NCI-H1048 (cell line): ENCODE data around the gene CPSF4L.
A peak's percentile ranks its signal among the peaks of the same experiment; 100 is the strongest.

ENCODE experiments used
- DNase-seq: peaks from one replicate; lab custom pipeline; 2025; lab: John Stamatoyannopoulos, UW

CPSF4L gene

GRCh38 chr17:73232587-73233373, 28.9 kb downstream of the CPSF4L start:
- no peak for DNase-seq

- peak; percentile 94 for DNase-seq
Measured at GRCh38 chr17:73231841-73232586, 29.7 kb downstream of the CPSF4L start.

- no peak for DNase-seq
Measured at GRCh38 chr17:73231395-73231794, 30.3 kb downstream of the CPSF4L start.

DNA sequence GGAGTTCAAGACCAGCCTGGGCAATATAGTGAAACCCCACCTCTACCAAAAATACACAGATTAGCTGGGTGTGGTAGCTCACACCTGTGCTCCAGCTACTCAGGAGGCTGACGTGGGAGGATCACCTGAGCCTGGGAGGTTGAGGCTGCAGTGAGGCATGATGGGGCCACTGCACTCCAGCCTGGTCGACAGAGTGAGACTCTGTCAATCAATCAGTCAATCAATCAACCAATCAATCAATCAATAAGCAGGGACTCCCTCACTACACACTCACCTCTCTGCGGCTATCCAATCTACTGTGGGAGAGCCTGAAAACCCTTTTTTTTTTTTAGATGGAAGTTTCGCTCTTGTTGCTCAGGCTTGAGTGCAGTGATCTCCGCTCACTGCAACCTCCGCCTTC, 31.6 kb downstream of the CPSF4L start:
- DNase-seq: no peak

DNA sequence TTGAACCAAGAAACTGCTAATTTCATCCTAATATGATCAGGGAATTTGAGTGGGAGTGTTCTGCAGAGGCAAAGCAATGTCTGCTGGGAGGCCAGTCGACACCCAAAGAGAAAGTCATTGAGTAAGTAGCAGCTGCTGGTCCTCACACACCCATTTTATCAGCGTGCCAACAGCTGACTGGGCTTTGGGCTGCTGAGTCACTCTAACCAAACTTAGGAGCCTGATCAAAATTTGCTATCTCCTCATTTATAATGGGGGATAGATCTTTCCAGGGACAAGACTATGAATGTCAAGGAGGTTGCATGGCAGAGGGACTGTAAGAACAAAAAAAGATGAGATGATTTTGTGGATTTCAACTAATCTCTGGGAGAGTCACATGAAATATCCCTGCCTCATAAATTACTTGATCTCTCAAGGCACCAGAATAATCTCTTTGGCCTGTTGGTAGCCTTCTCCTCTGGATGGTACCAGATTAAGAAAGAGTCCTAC, 32.9 kb downstream of the CPSF4L start:
- no peak for DNase-seq

DNA sequence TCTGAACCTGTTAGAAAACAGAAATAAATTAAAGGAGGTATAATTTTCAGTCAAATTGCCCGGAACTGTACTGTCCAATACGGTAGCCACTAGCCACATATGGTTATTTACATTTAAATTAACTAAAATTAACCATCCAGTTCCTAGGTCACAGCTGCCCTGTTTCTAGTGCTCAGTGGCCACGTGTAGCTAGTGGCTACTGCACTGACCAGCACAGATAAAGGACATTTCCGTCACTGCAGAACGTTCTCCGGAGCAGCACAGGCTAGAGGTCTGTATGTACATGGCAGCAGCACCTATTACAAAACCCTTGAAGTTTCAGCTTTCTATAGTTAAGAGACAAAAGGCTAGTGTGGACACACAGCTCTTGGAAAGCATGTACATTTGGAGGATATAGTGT, 33.7 kb downstream of the CPSF4L start:
- DNase-seq: no peak

- no peak for DNase-seq
Measured at GRCh38 chr17:73227379-73227778, 34.3 kb downstream of the CPSF4L start.

DNA sequence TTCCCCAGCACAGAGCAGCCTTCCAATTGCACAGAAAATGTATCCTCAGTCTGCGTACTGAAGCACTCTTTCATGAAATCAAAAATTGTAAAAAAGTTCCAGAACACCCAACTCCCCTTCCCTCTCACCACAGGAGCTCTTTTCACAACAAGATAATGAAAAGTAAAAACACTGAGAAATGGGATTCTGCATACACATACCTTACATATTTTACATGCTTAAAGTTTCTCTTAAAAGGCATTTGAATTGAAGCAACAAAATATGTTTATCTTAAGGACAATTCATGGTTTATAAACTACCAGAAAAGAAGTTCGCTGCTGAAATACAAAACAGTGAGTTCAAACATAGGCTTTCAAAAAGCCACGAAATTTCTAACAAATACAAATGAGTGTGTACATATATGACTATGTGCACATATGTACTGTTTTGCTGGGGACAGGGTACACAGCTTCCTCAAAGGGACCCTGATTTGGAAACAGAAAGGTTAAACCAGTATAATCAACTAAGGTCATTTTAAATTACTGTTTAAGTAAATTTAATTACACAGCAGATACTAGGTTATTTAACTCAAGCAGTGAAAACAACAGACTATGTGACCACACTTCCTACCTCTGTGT, 35.0 kb downstream of the CPSF4L start:
- DNase-seq: no peak

- DNase-seq: no peak
Measured at GRCh38 chr17:73224663-73225305, 36.9 kb downstream of the CPSF4L start.

GRCh38 chr17:73224237-73224636, 37.4 kb downstream of the CPSF4L start:
- no peak for DNase-seq

- DNase-seq: no peak
Measured at GRCh38 chr17:73223626-73224230, 38.0 kb downstream of the CPSF4L start.

GRCh38 chr17:73215447-73215846, 46.2 kb downstream of the CPSF4L start:
- no peak for DNase-seq

- DNase-seq: no peak
Measured at GRCh38 chr17:73214851-73215250, 46.8 kb downstream of the CPSF4L start.

DNA sequence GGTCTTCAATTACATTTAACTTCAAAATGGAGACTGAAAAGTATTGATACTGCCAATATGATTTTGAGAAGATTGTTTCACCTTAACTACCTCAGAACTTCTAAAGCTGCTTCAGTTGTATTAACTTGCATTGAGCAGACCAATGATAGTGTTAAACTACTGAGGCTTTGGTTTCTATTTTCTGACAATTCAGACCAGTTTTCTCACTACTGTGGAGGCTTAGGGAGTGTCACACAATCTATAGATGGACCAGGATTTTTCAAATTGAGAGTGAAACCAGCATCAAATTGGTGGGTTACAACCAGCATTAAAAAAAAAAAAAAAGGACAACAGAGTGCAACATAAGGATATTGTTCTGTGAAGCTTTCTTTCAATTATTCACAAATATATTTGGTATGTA, 47.7 kb downstream of the CPSF4L start:
- no peak for DNase-seq

DNA sequence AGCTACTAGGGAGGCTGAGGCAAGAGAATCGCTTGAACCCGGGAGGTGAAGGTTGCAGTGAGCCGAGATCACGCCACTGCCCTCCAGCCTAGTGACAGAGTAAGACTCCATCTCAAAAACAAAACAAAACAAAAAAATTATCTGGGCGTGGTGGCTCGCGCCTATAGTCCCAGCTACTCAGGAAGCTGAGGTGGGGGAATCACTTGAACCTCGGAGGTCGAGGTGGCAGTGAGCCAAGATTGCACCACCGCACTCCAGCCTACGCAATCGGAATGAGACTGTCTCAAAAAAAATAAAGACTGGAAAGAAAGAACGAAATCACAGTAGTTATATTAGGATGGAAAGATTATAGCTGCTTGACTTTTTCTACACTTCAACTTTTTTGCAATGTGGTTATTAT, 49.9 kb downstream of the CPSF4L start:
- no peak for DNase-seq

GRCh38 chr17:73210002-73210678, 51.5 kb downstream of the CPSF4L start:
- DNase-seq: no peak

DNA sequence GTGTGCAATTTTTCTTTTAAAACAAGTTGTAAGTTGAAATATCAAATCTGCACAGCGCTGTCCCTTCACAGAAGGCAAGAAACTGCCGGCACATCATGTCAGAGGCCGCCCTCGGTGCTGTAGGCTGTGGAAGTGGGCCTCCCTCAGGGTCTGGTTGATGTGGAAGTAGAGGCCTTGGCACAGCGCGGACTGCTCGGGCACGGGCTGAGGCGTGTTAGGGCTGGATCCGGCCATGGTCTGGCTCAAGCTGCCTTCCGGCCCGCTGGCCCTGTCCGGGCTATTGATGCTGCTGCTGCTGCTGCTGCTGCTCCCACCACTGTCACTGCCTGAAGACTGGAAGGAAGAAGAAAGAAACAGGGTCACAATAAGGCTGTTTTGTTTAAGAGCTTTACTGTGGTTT, 52.2 kb downstream of the CPSF4L start:
- DNase-seq: no peak

DNA sequence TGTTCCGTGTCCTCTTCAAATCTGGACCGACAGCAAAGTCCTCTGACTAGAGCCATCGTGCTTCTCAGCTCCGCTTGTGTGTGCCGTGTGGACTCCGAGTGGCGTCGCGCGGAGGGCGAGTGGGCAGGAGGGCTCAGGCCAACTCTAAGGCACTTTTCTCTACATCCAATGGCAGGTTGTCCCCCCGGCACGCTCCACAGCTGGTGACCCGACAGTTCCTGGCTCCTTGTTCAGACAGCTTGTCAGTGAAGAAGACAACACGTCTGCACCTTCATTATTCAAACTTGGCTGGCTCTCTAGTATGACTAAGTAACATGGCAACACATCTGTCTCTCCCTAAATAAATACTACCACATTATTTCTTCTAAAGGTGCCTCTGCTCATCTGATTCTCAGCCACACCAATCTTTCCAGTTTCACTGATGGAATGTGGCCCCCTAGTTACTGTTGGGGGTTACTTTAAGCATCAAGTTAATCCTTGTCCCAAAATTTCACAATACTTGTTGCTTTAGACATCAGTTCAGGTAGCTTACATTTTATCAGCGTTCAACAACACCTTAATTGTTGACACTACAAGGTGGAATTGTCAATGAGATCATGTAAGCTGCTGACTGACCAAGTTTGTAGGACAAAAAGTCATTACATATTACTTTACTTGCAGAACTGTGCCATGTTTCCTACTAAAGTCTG, 53.4 kb downstream of the CPSF4L start:
- DNase-seq: no peak

DNA sequence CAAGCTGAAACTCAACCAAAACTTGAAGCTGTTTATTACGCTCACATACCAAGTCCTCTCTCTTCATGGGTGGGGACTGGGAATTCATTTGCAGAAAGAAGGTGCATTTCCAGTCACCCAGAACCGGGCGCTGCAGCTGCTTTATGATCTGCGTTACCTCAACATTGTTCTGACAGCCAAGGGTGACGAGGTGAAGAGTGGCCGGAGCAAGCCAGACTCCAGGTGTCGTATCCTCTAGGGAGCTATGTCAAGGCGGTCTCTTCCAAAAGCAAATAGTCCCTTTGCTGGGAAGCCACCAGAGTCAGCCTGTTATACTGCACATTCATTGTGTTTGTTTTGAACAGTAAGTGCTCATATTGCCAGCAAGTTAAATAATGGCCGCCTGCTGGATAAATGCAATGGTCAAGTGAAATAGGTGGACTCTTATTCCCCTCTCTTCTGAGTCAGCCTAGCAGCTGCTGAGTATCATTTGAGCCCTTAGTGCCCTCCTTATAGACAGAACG, 56.2 kb downstream of the CPSF4L start:
- DNase-seq: no peak

- DNase-seq: no peak
Measured at GRCh38 chr17:73203788-73204479, 57.7 kb downstream of the CPSF4L start.
